HepG2 (cell line): ENCODE data around the gene CDH12. TPM values are rescaled to one million over a fixed set of nuclear protein-coding genes. Genes with fewer than 3 reads are reported as not detected.

Experiments
- ATAC-seq: fragments of 200-7000 bp; cut with Tn5 transposase; 3 replicates; pipeline ENCODE4 v1.9.1; 2020; ENCODE audit warnings: mild to moderate bottlenecking, moderate library complexity
- BruUV-seq: library from RNA; stranded (reverse); fragments of 400-500 nt; replicated peaks from 2 replicates; lab custom pipeline; 2021; lab: Mats Ljungman, UMichigan
- CTCF ChIA-PET: fragments of 300-600 bp; formaldehyde crosslinking; extraction: SDS; loops from one replicate; lab custom pipeline; 2021; ENCODE audit warnings: low total read pairs, inconsistent platforms, low intra/inter-chr PET ratio; lab: Yijun Ruan, JAX
- POLR2A ChIA-PET: fragments of 350-600 bp; sonication (Branson Sonifier 250); formaldehyde crosslinking; loops from one replicate; lab custom pipeline; 2020; ENCODE audit warnings: antibody characterized with exemption, inconsistent platforms; lab: Yijun Ruan, JAX
- DNase-seq: peaks from one replicate; pipeline ENCODE4 v3.0.0-alpha.2; 2015; ENCODE audit warnings: low spot score
- FAIRE-seq: peaks from 3 replicates; lab custom pipeline; 2011; peaks lifted over from hg19 to GRCh38; lab: Jason Lieb, UNC
- H2AFZ ChIP-seq: one replicate; pipeline ENCODE4 v1.6.1; 2011; ENCODE audit warnings: low read length, inconsistent platforms
- H3K27ac ChIP-seq: fragments of 300-600 bp; 3 replicates; pipeline ENCODE4 v1.8.0; 2011; ENCODE audit warnings: mixed run types, mild to moderate bottlenecking, mixed read lengths, low read length, inconsistent platforms; ENCODE audit not compliant: insufficient read depth; ENCODE audit errors: extremely low read length
- H3K27me3 ChIP-seq, 2 experiments: fragments of 200-600 bp in 1 of 2; 2 replicates in 1 of 2; 3 replicates in 1 of 2; pipeline versions ENCODE4 v1.6.0 to v1.8.0; 2011; ENCODE audit warnings: low read length in 2 of 2, mild to moderate bottlenecking in 2 of 2, moderate library complexity in 2 of 2, inconsistent platforms in 1 of 2; ENCODE audit not compliant: insufficient read depth in 2 of 2, control insufficient read depth in 1 of 2
- H3K36me3 ChIP-seq, 2 experiments: fragments of 200-600 bp in 1 of 2; replicated peaks in 1 of 2; 2 replicates in 1 of 2; 3 replicates in 1 of 2; pipeline versions ENCODE4 v1.5.1 to v1.8.0; 2011; ENCODE audit warnings: low read length in 2 of 2, inconsistent platforms in 1 of 2; ENCODE audit not compliant: insufficient read depth in 2 of 2, control insufficient read depth in 1 of 2
- H3K4me1 ChIP-seq: 2 replicates; pipeline ENCODE4 v1.5.1; 2012; ENCODE audit warnings: low read length, inconsistent platforms; ENCODE audit not compliant: insufficient read depth
- H3K4me2 ChIP-seq: 2 replicates; pipeline ENCODE4 v1.6.0; 2011; ENCODE audit warnings: low read depth, low read length, inconsistent platforms
- H3K4me3 ChIP-seq, 3 experiments: fragments of 200-600 bp in 1 of 3; sonication (generic), shearing (Covaris generic) in 1 of 3; replicated peaks in 1 of 3; 2 replicates each; pipeline ENCODE4 v1.5.1; 2011 to 2016; ENCODE audit warnings: low read length in 3 of 3, inconsistent platforms in 2 of 3, low read depth in 2 of 3, mild to moderate bottlenecking in 2 of 3, control low read depth in 1 of 3, mixed read lengths in 1 of 3; ENCODE audit not compliant: insufficient read depth in 1 of 3
- H3K79me2 ChIP-seq: one replicate; pipeline ENCODE4 v1.6.1; 2011; ENCODE audit warnings: low read length, inconsistent platforms; ENCODE audit not compliant: insufficient read depth
- H3K9ac ChIP-seq: 2 replicates; pipeline ENCODE4 v1.6.0; 2011; ENCODE audit warnings: mild to moderate bottlenecking, low read depth, low read length, inconsistent platforms; ENCODE audit not compliant: insufficient read depth
- H3K9me3 ChIP-seq: 2 replicates; pipeline ENCODE4 v1.5.1; 2012; ENCODE audit warnings: mild to moderate bottlenecking, low read length
- H4K20me1 ChIP-seq: 2 replicates; pipeline ENCODE4 v1.6.0; 2011; ENCODE audit warnings: inconsistent platforms, mild to moderate bottlenecking, low read length, moderate library complexity; ENCODE audit not compliant: insufficient read depth
- AKAP8 ChIP-seq: sonication (generic); formaldehyde crosslinking; IDR thresholded peaks from 2 replicates; pipeline ENCODE4 v1.5.1; 2020; ENCODE audit warnings: mild to moderate bottlenecking, missing genetic modification reagents
- IKZF4 ChIP-seq: sonication (generic); formaldehyde crosslinking; IDR thresholded peaks from 2 replicates; pipeline ENCODE4 v1.5.1; 2020; ENCODE audit warnings: borderline replicate concordance, mild to moderate bottlenecking, low read depth, missing genetic modification reagents; ENCODE audit errors: not compliant biosample characterization
- JUND ChIP-seq: sonication (generic); formaldehyde crosslinking; IDR thresholded peaks from 2 replicates; pipeline ENCODE4 v1.8.0; 2022; ENCODE audit warnings: mild to moderate bottlenecking, missing genetic modification reagents
- KAT7 ChIP-seq: IDR thresholded peaks from 2 replicates; pipeline ENCODE4 v1.6.1; 2018; ENCODE audit warnings: borderline replicate concordance, missing compliant biosample characterization
- POLR2AphosphoS5 ChIP-seq: IDR thresholded peaks from 2 replicates; pipeline ENCODE4 v1.6.1; 2012; ENCODE audit warnings: low read depth, low read length
- SRSF1 ChIP-seq: fragments of 200-400 bp; formaldehyde crosslinking; optimal IDR thresholded peaks from 2 replicates; pipeline ENCODE3; 2017; ENCODE audit warnings: mild to moderate bottlenecking, low read depth, low read length, moderate library complexity
- WIZ ChIP-seq: sonication (generic); formaldehyde crosslinking; IDR thresholded peaks from 2 replicates; pipeline ENCODE4 v1.5.1; 2020; ENCODE audit warnings: mild to moderate bottlenecking, missing genetic modification reagents
- ZBTB3 ChIP-seq: sonication (generic); formaldehyde crosslinking; IDR thresholded peaks from 2 replicates; pipeline ENCODE4 v1.4.0; 2020; ENCODE audit warnings: low read depth, mild to moderate bottlenecking, moderate library complexity, missing genetic modification reagents, borderline replicate concordance
- WGBS: methylation state at CpG from one replicate; pipeline ENCODE4 v1.1.6; 2017; ENCODE audit warnings: low lambda C conversion rate; 5-methylcytosine and 5-hydroxymethylcytosine counted together
- in situ Hi-C: cut with HindIII; loops from 2 replicates; pipeline ENCODE4 v1.10.0; 2017; ENCODE audit warnings: low pct_unique_long_range_greater_than_20kb; ENCODE audit not compliant: extremely low pct_ligation_motif_present
- intact Hi-C: fragments of 100-400 bp; cut with micrococcal nuclease; formaldehyde crosslinking; loops from one replicate; pipeline ENCODE4 v1.10.0; 2022; ENCODE audit not compliant: unreplicated experiment
- polyA plus RNA-seq, 8 experiments: library from polyadenylated mRNA; depleted of rRNA in 3 of 8; stranded (reverse) in 7 of 8; unstranded in 1 of 8; fragments of >200 nt; fragmentation: Illumina TruSeq in 4 of 8; extraction: Trizol in 4 of 8; gene quantifications; 2 replicates each; pipeline versions ENCODE4 v1.2.1 to v1.2.3, GENCODE V29; 2011 to 2016; ENCODE audit warnings: low read depth in 4 of 8, missing spikeins in 1 of 8, mixed read lengths in 1 of 8; ENCODE audit not compliant: insufficient read depth in 1 of 8
- total RNA-seq, 5 experiments: library from RNA; depleted of rRNA; stranded (reverse); fragments of >200 nt; fragmentation: Illumina TruSeq; extraction: Trizol; gene quantifications; 2 replicates each; pipeline ENCODE4 v1.2.3, GENCODE V29; 2016; ENCODE audit warnings: low read depth in 1 of 5
- TF ChIP-seq, protein P1 (sequence below): sonication (generic); formaldehyde crosslinking; IDR thresholded peaks from 2 replicates; pipeline ENCODE4 v1.9.0; 2021; ENCODE audit warnings: missing genetic modification reagents, borderline replicate concordance
- TF ChIP-seq, protein P2 (sequence below): sonication (generic); formaldehyde crosslinking; IDR thresholded peaks from 2 replicates; pipeline ENCODE4 v1.5.0; 2020; ENCODE audit warnings: mild to moderate bottlenecking, missing genetic modification reagents

Gene CDH12
- total and polyA plus RNA-seq, 2 of the 13 experiments (the other 11 are each of a cell fraction or from before 2014, with no cell fraction given) = not detected

DNA sequence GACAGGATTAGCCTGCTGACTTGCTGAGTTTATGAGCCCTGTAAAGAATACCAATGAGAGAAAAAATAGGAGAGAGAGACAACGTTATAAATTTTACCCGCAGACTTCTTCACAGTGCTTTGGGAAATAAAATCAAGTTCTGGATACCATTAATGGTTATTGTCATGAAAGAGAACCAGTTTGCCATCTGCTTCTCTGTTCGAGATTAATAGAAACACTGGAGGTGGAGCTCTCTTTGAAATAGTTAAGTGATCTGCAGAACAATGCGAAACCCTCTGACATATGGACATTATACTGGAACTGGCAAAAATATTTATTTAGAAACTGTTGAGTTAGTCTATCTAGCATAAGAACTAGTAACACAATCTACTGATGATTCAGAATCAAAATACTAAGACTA, 500.7 kb downstream of the CDH12 start (continued):
- TF ChIP-seq, protein P1, sequence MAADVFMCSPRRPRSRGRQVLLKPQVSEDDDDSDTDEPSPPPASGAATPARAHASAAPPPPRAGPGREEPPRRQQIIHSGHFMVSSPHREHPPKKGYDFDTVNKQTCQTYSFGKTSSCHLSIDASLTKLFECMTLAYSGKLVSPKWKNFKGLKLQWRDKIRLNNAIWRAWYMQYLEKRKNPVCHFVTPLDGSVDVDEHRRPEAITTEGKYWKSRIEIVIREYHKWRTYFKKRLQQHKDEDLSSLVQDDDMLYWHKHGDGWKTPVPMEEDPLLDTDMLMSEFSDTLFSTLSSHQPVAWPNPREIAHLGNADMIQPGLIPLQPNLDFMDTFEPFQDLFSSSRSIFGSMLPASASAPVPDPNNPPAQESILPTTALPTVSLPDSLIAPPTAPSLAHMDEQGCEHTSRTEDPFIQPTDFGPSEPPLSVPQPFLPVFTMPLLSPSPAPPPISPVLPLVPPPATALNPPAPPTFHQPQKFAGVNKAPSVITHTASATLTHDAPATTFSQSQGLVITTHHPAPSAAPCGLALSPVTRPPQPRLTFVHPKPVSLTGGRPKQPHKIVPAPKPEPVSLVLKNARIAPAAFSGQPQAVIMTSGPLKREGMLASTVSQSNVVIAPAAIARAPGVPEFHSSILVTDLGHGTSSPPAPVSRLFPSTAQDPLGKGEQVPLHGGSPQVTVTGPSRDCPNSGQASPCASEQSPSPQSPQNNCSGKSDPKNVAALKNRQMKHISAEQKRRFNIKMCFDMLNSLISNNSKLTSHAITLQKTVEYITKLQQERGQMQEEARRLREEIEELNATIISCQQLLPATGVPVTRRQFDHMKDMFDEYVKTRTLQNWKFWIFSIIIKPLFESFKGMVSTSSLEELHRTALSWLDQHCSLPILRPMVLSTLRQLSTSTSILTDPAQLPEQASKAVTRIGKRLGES (CRISPR knock-in tag) = no peak

DNA sequence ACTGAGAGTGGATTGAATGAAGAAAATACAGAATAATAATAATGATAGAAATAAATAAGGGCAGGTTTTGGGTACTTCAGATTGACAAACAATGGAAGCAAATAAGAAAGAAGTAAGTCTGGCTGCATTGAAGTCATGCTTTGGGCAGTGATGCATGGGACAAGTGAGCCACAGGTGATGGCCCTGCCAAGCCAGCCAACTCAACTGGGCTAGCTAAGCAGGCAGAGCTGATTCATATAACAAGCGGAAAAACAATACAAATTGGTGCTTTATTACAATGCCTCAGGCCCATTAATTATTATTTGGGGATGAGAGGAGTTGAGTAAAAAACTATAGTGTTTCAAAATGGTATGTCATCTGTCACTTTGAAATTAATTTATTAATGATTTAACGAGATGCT, 502.0 kb downstream of the CDH12 start:
- in situ Hi-C loops (no loop called here), intact Hi-C loops (no loop called here)
- Histone ChIP-seq H3K4me3 (no peak overlapping the region), H3K9ac (no peak overlapping the region), H3K9me3 (no peaks in the 10 kb centered on the region), H3K36me3 (no peaks in the 10 kb centered on the region), H3K27ac (no peak overlapping the region), H3K27me3 (no peaks in the 10 kb centered on the region; a peak in 1 of 5 replicates), H2AFZ (no peak overlapping the region), H3K4me2 (no peak overlapping the region), H3K4me1 (no peaks in the 10 kb centered on the region), H3K79me2 (no peaks in the 10 kb centered on the region), H4K20me1 (no peaks in the 10 kb centered on the region)
- DNase-seq (no peak), FAIRE-seq (no peak), ATAC-seq (no peak)
- no TSS peak for BruUV-seq
- ChIA-PET POLR2A (no interaction called here), CTCF (no interaction called here)
- no peak for TF ChIP-seq SRSF1
- no peak for TF ChIP-seq POLR2AphosphoS5
- 0% methylated on average over 2 of the region's 2 CpGs for WGBS

DNA sequence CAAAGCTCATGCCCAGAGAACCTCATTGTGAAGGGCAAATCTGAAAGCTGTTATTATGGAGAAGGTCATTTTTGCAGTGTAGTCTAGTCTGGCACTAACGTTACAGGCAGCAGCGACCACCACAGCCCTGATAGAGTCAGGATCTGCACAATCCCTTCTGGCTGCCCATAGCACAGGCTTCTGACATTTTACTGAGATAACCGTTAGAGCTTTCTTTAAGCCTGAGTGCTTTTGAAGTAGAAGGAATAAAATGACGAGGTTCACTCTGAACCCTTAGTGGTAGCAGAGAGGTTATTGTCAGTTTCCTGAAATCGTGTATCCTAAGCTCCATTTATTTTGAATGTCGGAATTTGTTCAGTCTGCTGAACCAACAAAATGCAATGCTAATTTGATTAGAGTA, 505.1 kb downstream of the CDH12 start:
- ChIA-PET CTCF (no interaction called here), POLR2A (no interaction called here)
- FAIRE-seq (no peak), DNase-seq (no peak), ATAC-seq (no peak)
- intact Hi-C loops (no loop called here), in situ Hi-C loops (no loop called here)
- no peak overlapping the region for H3K27ac ChIP-seq
- H3K4me3 ChIP-seq = no peak overlapping the region
- H3K4me2 ChIP-seq = no peak overlapping the region
- BruUV-seq = no TSS peak
- no peak overlapping the region for H3K9ac ChIP-seq
- H3K27me3 ChIP-seq = no peaks in the 10 kb centered on the region; a peak in 1 of 5 replicates
- H4K20me1 ChIP-seq = no peaks in the 10 kb centered on the region
- WGBS = 0% methylated on average over 4 of the region's 6 CpGs
- H3K9me3 ChIP-seq = no peaks in the 10 kb centered on the region
- no peaks in the 10 kb centered on the region for H3K79me2 ChIP-seq
- H3K4me1 ChIP-seq = no peaks in the 10 kb centered on the region
- TF ChIP-seq KAT7 (CRISPR knock-in tag) (no peak), JUND (no peak), ZBTB3 (CRISPR knock-in tag) (no peak), IKZF4 (CRISPR knock-in tag) (no peak), WIZ (no peak), AKAP8 (no peak)
- TF ChIP-seq, protein P2, sequence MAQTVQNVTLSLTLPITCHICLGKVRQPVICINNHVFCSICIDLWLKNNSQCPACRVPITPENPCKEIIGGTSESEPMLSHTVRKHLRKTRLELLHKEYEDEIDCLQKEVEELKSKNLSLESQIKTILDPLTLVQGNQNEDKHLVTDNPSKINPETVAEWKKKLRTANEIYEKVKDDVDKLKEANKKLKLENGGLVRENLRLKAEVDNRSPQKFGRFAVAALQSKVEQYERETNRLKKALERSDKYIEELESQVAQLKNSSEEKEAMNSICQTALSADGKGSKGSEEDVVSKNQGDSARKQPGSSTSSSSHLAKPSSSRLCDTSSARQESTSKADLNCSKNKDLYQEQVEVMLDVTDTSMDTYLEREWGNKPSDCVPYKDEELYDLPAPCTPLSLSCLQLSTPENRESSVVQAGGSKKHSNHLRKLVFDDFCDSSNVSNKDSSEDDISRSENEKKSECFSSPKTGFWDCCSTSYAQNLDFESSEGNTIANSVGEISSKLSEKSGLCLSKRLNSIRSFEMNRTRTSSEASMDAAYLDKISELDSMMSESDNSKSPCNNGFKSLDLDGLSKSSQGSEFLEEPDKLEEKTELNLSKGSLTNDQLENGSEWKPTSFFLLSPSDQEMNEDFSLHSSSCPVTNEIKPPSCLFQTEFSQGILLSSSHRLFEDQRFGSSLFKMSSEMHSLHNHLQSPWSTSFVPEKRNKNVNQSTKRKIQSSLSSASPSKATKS (CRISPR knock-in tag) = no peak
- no peaks in the 10 kb centered on the region for H3K36me3 ChIP-seq
- no peak overlapping the region for H2AFZ ChIP-seq
